ENCODE results near the gene PDE11A. TPM values are rescaled to one million over a fixed set of nuclear protein-coding genes. Genes with fewer than 3 reads are reported as not detected.
"Not testable (repeated sequence)": the region's sequence is repeated elsewhere in the genome, so short reads cannot be mapped to it uniquely, and the experiment has no call there.

PDE11A gene
- total RNA-seq, 4 donors from 2014 or later, result 0.82 to 16.2 (median 4.3) TPM

- intact Hi-C loops (cut with DNase I; ENCODE audit: low total_unique reads), result no loop called here
- Histone ChIP-seq H3K4me1 (no peaks in the 10 kb centered on the region), H3K4me3 (no peak overlapping the region), H3K36me3 (no peaks in the 10 kb centered on the region), H3K9me3 (no peaks in the 10 kb centered on the region), H3K27ac (no peak overlapping the region), H3K27me3 (no peaks in the 10 kb centered on the region)
- ATAC-seq (no peak), DNase-seq (no peak)
- TF ChIP-seq POLR2A (IDR thresholded peaks at IDR 0.05), result no peak
- TF ChIP-seq CTCF (IDR thresholded peaks at IDR 0.05 in 4 of 5, conservative IDR thresholded peaks at IDR 0.05 in 1 of 5), result no peak
- in situ Hi-C loops (cut with MboI; ENCODE audit: low sequenced_read_pairs in 4 of 4), result no loop called here
Measured at GRCh38 chr2:178082408-178083045, 9.9 kb upstream of the PDE11A start.

- H3K36me3 ChIP-seq; DNase-seq; intact Hi-C loops (cut with DNase I; ENCODE audit: low total_unique reads); H3K27ac ChIP-seq; H3K9me3 ChIP-seq; ATAC-seq; H3K4me1 ChIP-seq; H3K4me3 ChIP-seq; H3K27me3 ChIP-seq; in situ Hi-C loops (cut with MboI; ENCODE audit: low sequenced_read_pairs in 4 of 4): not testable (repeated sequence)
Measured at GRCh38 chr2:178079279-178079678, 6.7 kb upstream of the PDE11A start.

- Histone ChIP-seq H3K27me3 (no peaks in the 10 kb centered on the region), H3K4me3 (no peak overlapping the region), H3K9me3 (no peaks in the 10 kb centered on the region), H3K27ac (no peak overlapping the region), H3K36me3 (no peaks in the 10 kb centered on the region), H3K4me1 (peaks cover 12% of the 10 kb centered on the region in 2 donors)
- in situ Hi-C loops (cut with MboI; ENCODE audit: low sequenced_read_pairs in 4 of 4) (no loop called here), intact Hi-C loops (cut with DNase I; ENCODE audit: low total_unique reads) (no loop called here)
- DNase-seq, result no peak
- TF ChIP-seq CTCF (IDR thresholded peaks at IDR 0.05 in 4 of 5, conservative IDR thresholded peaks at IDR 0.05 in 1 of 5), result no peak
- TF ChIP-seq POLR2A (IDR thresholded peaks at IDR 0.05), result no peak
- ATAC-seq, result no peak
Measured at GRCh38 chr2:178076130-178076529, 3.6 kb upstream of the PDE11A start.

GRCh38 chr2:178075006-178075326, 2.4 kb upstream of the PDE11A start:
- ATAC-seq, result no peak
- no peak for DNase-seq
- no peak overlapping the region for H3K4me3 ChIP-seq
- peaks cover 12% of the 10 kb centered on the region in 2 donors for H3K4me1 ChIP-seq
- H3K9me3 ChIP-seq, result no peaks in the 10 kb centered on the region
- in situ Hi-C loops (cut with MboI; ENCODE audit: low sequenced_read_pairs in 4 of 4) (no loop called here), intact Hi-C loops (cut with DNase I; ENCODE audit: low total_unique reads) (no loop called here)
- H3K36me3 ChIP-seq, result no peaks in the 10 kb centered on the region
- TF ChIP-seq POLR2A (IDR thresholded peaks at IDR 0.05) (no peak), CTCF (IDR thresholded peaks at IDR 0.05 in 4 of 5, conservative IDR thresholded peaks at IDR 0.05 in 1 of 5) (no peak)
- no peaks in the 10 kb centered on the region for H3K27me3 ChIP-seq
- no peak overlapping the region for H3K27ac ChIP-seq

- ATAC-seq (no peak), DNase-seq (no peak)
- no peaks in the 10 kb centered on the region for H3K27me3 ChIP-seq
- H3K36me3 ChIP-seq, result no peaks in the 10 kb centered on the region
- no peak overlapping the region for H3K27ac ChIP-seq
- no peaks in the 10 kb centered on the region for H3K9me3 ChIP-seq
- H3K4me3 ChIP-seq, result no peak overlapping the region
- intact Hi-C loops (cut with DNase I; ENCODE audit: low total_unique reads), result no loop called here
- in situ Hi-C loops (cut with MboI; ENCODE audit: low sequenced_read_pairs in 4 of 4), result no loop called here
- no peak for TF ChIP-seq POLR2A (IDR thresholded peaks at IDR 0.05)
- TF ChIP-seq CTCF (IDR thresholded peaks at IDR 0.05 in 4 of 5, conservative IDR thresholded peaks at IDR 0.05 in 1 of 5), result no peak
- H3K4me1 ChIP-seq, result peaks cover 12% of the 10 kb centered on the region in 2 donors
Measured at GRCh38 chr2:178074123-178075005, 1.8 kb upstream of the PDE11A start.
